GM12875 (cell line): ENCODE data around the gene MAGI3.
"Not testable (repeated sequence)": the region's sequence is repeated elsewhere in the genome, so short reads cannot be mapped to it uniquely, and the experiment has no call there.

Experiments used
- H3K4me3 ChIP-seq: one replicate; pipeline ENCODE4 v1.5.1; 2011; ENCODE audit warnings: low read depth, low read length, control low read depth
- CTCF ChIP-seq: IDR thresholded peaks from 2 replicates; pipeline ENCODE4 v1.5.1; 2011; ENCODE audit warnings: low read depth, mild to moderate bottlenecking, control low read depth, inconsistent platforms, low read length, moderate library complexity, borderline replicate concordance; ENCODE audit not compliant: insufficient read depth

The MAGI3 gene

DNA sequence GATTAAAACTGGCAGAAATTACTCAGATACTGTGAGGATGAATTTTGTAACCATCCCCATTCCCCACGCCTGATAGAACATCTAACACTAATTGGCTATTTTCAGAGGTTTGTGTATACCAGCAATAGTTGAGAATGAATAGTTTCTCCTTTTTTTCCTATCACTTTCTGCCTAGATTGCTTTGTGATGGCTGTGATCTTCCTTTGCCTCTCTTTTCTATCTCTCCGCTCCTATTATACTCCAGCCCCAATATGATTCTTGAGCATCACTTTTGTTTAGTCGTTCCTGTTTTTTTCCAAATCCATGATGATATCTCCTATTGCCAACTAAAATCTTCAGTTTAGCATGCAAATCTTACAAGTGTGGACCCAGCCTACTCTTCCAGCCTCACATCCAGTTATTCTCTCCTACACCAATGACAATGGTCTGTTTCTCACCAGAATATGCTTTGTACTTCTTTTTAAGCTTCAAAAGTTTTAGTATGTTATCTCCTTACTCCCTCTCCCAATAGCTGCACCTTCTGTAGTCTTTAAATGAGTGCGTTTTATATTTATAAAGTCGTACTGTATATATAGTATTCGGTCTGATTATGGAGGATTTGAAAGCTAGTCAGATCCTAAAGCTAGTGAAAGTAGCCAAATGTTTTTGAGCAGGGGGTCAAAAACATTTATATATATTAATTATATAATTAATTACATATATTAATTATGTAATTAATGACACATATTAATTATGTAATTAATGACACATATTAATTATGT lies 25.2 kb downstream of the MAGI3 start:
- no peak for TF ChIP-seq CTCF
- no peak overlapping the region for H3K4me3 ChIP-seq

DNA sequence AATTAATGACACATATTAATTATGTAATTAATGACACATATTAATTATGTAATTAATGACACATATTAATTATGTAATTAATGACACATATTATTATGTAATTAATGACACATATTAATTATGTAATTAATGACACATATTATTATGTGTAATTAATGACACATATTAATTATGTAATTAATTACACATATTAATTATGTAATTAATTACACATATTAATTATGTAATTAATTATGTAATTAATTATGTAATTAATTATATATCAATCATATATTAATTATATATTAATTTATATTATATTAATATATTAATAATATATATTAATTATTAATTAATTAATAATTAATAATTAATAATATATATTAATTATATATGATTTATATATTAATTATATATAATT lies 25.8 kb downstream of the MAGI3 start:
- not testable (repeated sequence) for H3K4me3 ChIP-seq

DNA sequence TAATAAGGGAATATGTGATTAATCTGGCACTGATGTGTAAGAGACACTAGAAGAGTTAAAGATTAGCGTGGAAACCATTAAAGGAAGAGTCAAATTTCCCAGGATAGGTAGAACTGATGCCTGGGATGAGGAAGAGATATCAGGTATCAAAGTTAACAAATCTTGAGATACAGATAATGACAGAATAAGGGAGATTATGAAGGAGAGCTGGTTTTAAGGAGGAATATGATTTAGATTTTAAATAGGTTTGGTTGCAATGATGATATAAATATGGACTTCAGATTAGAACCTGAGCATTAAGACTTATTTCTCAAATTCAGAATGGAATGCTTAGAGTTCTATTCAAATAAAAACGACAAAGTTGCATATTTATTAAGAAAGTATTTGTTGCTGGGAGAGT lies 26.2 kb downstream of the MAGI3 start:
- H3K4me3 ChIP-seq = no peak overlapping the region
- TF ChIP-seq CTCF = no peak

GRCh38 chr1:113422315-113423068 lies 32.2 kb downstream of the MAGI3 start:
- no peak overlapping the region for H3K4me3 ChIP-seq
- TF ChIP-seq CTCF = no peak

GRCh38 chr1:113423826-113424225 lies 33.5 kb downstream of the MAGI3 start:
- H3K4me3 ChIP-seq = no peak overlapping the region

GRCh38 chr1:113429461-113430153 lies 39.3 kb downstream of the MAGI3 start:
- no peak for TF ChIP-seq CTCF
- no peak overlapping the region for H3K4me3 ChIP-seq

More at GRCh38 chr1:113423826-113424225, 33.5 kb downstream of the MAGI3 start:
- TF ChIP-seq CTCF = no peak

DNA sequence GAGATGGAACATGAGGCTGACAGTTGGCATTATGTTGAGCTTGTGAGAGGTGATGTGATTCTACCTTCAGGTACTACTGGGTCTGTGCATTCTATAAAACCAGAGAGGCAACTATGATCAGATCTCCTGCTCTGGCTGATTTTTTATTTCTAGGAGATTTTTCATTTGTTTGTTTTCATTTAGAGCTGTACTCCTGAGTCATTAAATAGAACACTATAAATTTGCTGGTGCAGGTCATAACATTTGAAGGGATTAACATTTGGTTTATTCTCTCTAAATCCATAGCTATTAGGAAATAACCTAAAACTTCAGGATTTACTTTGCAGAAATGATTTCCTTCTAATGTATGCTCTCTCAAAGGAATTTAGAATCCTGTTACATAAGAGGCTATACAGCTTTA lies 42.9 kb downstream of the MAGI3 start:
- TF ChIP-seq CTCF = no peak
- H3K4me3 ChIP-seq = no peak overlapping the region
